HEK293 (cell line): Measurements from ENCODE around the gene SLC25A26.

Source experiments
- CTCF ChIP-seq: fragments of 450-650 bp; formaldehyde crosslinking; IDR thresholded peaks from 2 replicates; pipeline ENCODE4 v1.5.1; 2016; ENCODE audit warnings: missing biosample characterization, missing genetic modification characterization
- REST ChIP-seq: fragments of 450-650 bp; formaldehyde crosslinking; IDR thresholded peaks from 2 replicates; pipeline ENCODE4 v1.5.1; 2016; ENCODE audit warnings: missing biosample characterization, missing genetic modification characterization
- ZNF274 ChIP-seq, 2 experiments: fragments of 200-500 bp in 1 of 2; fragments of 450-650 bp in 1 of 2; sonication (Bioruptor generic) in 1 of 2; formaldehyde crosslinking in 1 of 2; IDR thresholded peaks; 2 replicates each; pipeline versions ENCODE4 v1.5.1 to v1.6.1; 2014 to 2016; ENCODE audit warnings: borderline replicate concordance in 1 of 2, inconsistent platforms in 1 of 2, low read length in 1 of 2, missing biosample characterization in 1 of 2, missing genetic modification characterization in 1 of 2
- ZNF426 ChIP-seq: fragments of 450-650 bp; formaldehyde crosslinking; IDR thresholded peaks from 2 replicates; pipeline ENCODE4 v1.5.1; 2017; ENCODE audit warnings: missing biosample characterization, missing genetic modification characterization, mild to moderate bottlenecking, inconsistent platforms, moderate library complexity

- TF ChIP-seq CTCF (tag by site-specific recombination) (no peak), ZNF274 (IDR thresholded peaks at IDR 0.05; ENCODE audit: low read length) (no peak), ZNF274 (tag by site-specific recombination; IDR thresholded peaks at IDR 0.05; ENCODE audit: borderline replicate concordance) (no peak), REST (tag by site-specific recombination) (no peak), ZNF426 (tag by site-specific recombination) (no peak)
Measured at GRCh38 chr3:66302288-66302687, 81.5 kb downstream of the SLC25A26 start.
